ENCODE results near the gene CAP2. TPM values are rescaled to one million over a fixed set of nuclear protein-coding genes. Genes with fewer than 3 reads are reported as not detected.
A peak's percentile ranks its signal among the peaks of the same experiment; 100 is the strongest.
"Not testable (repeated sequence)": the region's sequence is repeated elsewhere in the genome, so short reads cannot be mapped to it uniquely, and the experiment has no call there.

CAP2 gene
- total RNA-seq, 1 donor from 2014 or later, result 2.1 TPM

GRCh38 chr6:17585766-17586490 lies 192.5 kb downstream of the CAP2 start:
- H3K27me3 ChIP-seq (ENCODE audit: control insufficient read depth, insufficient read depth, low read length), result no peaks in the 10 kb centered on the region
- FAIRE-seq (no peak), DNase-seq (ENCODE audit: low read depth) (peak; percentile 56)
- TF ChIP-seq CTCF (IDR thresholded peaks at IDR 0.05; ENCODE audit: insufficient read depth, low read length, severe bottlenecking), result peak; percentile 29
- no peaks in the 10 kb centered on the region for H3K36me3 ChIP-seq (ENCODE audit: control insufficient read depth, insufficient read depth, low read length)
- H3K4me3 ChIP-seq (ENCODE audit: low read depth, low read length), result no peak overlapping the region

- H3K4me3 ChIP-seq (ENCODE audit: low read depth, low read length); FAIRE-seq; DNase-seq (ENCODE audit: low read depth); H3K36me3 ChIP-seq (ENCODE audit: control insufficient read depth, insufficient read depth, low read length); H3K27me3 ChIP-seq (ENCODE audit: control insufficient read depth, insufficient read depth, low read length): not testable (repeated sequence)
These were observed 193.2 kb downstream of the CAP2 start for GRCh38 chr6:17586623-17587022.

GRCh38 chr6:17588011-17588410 lies 194.6 kb downstream of the CAP2 start:
- DNase-seq (ENCODE audit: low read depth), result no peak
- TF ChIP-seq CTCF (IDR thresholded peaks at IDR 0.05; ENCODE audit: insufficient read depth, low read length, severe bottlenecking), result no peak
- Histone ChIP-seq H3K27me3 (ENCODE audit: control insufficient read depth, insufficient read depth, low read length) (no peaks in the 10 kb centered on the region), H3K4me3 (ENCODE audit: low read depth, low read length) (no peak overlapping the region), H3K36me3 (ENCODE audit: control insufficient read depth, insufficient read depth, low read length) (no peaks in the 10 kb centered on the region)
- FAIRE-seq, result no peak

GRCh38 chr6:17589406-17590096 lies 196.2 kb downstream of the CAP2 start:
- Histone ChIP-seq H3K27me3 (ENCODE audit: control insufficient read depth, insufficient read depth, low read length) (no peaks in the 10 kb centered on the region), H3K36me3 (ENCODE audit: control insufficient read depth, insufficient read depth, low read length) (no peaks in the 10 kb centered on the region), H3K4me3 (ENCODE audit: low read depth, low read length) (no peak overlapping the region)
- DNase-seq (ENCODE audit: low read depth) (peak; percentile 96), FAIRE-seq (peak; percentile 91)
- TF ChIP-seq CTCF (IDR thresholded peaks at IDR 0.05; ENCODE audit: insufficient read depth, low read length, severe bottlenecking), result peak; percentile 23

GRCh38 chr6:17591287-17591686 lies 197.9 kb downstream of the CAP2 start:
- no peak for FAIRE-seq
- TF ChIP-seq CTCF (IDR thresholded peaks at IDR 0.05; ENCODE audit: insufficient read depth, low read length, severe bottlenecking), result no peak
- Histone ChIP-seq H3K27me3 (ENCODE audit: control insufficient read depth, insufficient read depth, low read length) (no peaks in the 10 kb centered on the region), H3K4me3 (ENCODE audit: low read depth, low read length) (no peak overlapping the region), H3K36me3 (ENCODE audit: control insufficient read depth, insufficient read depth, low read length) (no peaks in the 10 kb centered on the region)
- no peak for DNase-seq (ENCODE audit: low read depth)

- no peak for TF ChIP-seq CTCF (IDR thresholded peaks at IDR 0.05; ENCODE audit: insufficient read depth, low read length, severe bottlenecking)
- FAIRE-seq (no peak), DNase-seq (ENCODE audit: low read depth) (no peak)
- H3K36me3 ChIP-seq (ENCODE audit: control insufficient read depth, insufficient read depth, low read length), result no peaks in the 10 kb centered on the region
- H3K27me3 ChIP-seq (ENCODE audit: control insufficient read depth, insufficient read depth, low read length), result no peaks in the 10 kb centered on the region
- no peak overlapping the region for H3K4me3 ChIP-seq (ENCODE audit: low read depth, low read length)
These were observed 199.9 kb downstream of the CAP2 start for GRCh38 chr6:17593246-17593645.
